Hepatic stellate cell (primary cell): ENCODE results near the gene YJEFN3.

ENCODE experiments used
- DNase-seq: peaks from one replicate; pipeline ENCODE4 v3.0.0; 2011; ENCODE audit warnings: low spot score

YJEFN3 gene

DNA sequence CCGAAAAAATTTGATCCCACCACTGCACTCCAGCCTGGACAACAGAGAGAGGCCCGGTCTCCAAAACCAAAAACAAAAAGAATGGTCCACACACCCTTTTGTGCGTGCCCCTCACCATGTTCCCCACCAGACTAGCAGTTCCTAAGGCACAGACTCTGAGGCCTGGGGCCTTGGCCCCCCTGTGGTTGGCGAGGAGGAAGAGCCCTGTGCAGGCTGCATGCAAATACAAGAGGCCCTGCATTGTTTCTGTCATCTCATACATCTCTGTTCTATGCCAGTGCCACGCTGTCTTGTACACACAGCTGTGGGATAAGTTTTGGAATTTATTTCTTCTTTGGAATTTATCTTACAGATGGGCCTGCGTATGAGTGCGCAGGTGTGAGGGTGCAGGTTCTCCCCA lies 4.7 kb upstream of the YJEFN3 start:
- DNase-seq, result no peak

DNA sequence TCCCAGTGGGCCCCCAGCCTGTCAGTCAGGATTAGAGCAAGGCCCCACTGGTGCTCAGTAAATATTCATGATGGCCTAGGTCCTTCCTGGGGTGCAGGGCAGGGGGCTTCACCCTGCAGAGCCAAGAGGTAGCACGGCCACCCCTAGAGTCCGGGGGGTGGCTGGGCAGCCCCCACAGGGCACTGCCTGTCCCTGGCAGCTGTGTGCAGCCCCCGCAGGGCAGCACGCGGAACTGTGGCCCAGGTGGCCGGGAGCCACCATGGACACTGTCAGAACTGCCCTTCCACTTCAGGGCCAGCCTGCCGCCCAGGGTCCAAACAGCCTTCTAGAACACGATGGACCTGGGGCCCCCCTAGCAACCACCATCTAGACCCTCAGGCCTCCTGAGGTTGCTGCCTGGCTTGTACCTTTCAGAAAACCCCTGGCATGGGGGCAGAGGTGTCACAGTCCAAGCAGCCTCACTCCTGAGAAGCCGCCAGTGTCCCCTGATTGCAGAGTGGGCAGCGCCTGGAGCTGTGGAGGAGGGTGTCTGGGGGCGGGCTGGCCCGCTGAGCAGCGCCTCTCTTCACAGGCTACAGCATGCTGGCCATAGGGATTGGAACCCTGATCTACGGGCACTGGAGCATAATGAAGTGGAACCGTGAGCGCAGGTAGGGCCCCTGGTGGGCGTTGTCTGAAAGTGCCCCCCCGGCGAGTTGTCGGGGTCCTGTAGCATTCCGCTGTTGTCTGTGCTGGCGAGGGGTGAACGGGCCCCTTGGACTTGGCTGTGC lies 2.9 kb upstream of the YJEFN3 start:
- DNase-seq, result no peak

- DNase-seq, result peak; percentile 37
Observed at GRCh38 chr19:19526581-19527370, 1.9 kb upstream of the YJEFN3 start.

- no peak for DNase-seq
Observed at GRCh38 chr19:19527371-19527656, 1.4 kb upstream of the YJEFN3 start.

GRCh38 chr19:19527674-19528625 lies 761 bp upstream of the YJEFN3 start:
- peak; percentile 35 for DNase-seq

DNA sequence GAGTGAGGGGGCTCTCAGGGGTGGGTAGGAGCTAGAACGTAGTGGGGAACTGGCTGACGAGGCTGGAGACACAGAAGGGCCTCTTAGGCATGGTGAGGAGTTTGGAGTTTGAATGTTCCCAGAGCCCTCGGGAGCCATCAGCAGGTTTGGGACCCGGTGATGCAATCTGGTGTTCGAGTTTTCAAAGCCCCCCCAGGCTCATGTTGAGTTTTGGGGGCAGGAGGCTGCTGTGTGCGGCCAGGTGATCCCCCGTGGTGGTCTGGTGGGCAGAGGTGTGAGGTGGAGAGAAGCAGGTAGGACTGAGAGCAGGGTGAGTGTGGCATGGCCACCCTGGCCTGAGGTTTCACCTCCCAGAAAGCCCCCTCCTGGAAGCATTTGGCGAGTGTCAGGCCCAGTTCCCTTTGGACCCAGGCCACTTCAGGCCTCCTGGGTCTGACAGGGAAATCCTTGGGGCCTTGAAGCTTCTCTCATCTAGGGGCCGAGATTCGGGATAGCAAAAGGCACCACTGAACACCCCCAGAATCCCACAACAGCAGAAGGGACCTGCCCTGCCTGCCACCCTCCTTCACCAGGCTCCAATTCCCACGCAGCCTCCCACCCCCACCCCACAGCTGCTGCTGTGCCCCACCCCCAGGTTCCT lies 1.2 kb downstream of the YJEFN3 start:
- DNase-seq, result peak; percentile 32

- peak; percentile 81 for DNase-seq
Observed at GRCh38 chr19:19530423-19530804, 1.7 kb downstream of the YJEFN3 start.

DNA sequence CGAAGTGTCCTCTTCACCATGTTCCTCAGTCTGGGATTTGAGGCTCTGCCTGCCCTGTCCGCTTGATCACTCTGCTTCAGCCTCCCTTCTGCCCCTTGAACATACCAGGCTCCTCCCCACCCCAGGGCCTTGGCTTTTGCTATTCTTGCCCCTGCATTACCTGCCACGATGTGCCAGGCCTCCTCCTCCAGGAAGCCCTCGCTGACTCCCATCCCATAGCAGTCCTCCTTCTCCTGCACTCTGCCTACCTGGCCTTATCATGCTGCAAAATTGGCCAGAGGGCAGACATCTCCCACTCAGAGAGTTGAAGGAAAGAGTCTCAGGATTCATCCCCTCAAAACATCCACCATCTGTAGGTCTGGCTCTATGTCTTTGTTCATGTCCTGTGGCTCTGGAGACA lies 2.2 kb downstream of the YJEFN3 start:
- peak; percentile 37 for DNase-seq

GRCh38 chr19:19531951-19532805 lies 3.5 kb downstream of the YJEFN3 start:
- peak; percentile 98 for DNase-seq

GRCh38 chr19:19532806-19533701 lies 4.3 kb downstream of the YJEFN3 start:
- no peak for DNase-seq

DNA sequence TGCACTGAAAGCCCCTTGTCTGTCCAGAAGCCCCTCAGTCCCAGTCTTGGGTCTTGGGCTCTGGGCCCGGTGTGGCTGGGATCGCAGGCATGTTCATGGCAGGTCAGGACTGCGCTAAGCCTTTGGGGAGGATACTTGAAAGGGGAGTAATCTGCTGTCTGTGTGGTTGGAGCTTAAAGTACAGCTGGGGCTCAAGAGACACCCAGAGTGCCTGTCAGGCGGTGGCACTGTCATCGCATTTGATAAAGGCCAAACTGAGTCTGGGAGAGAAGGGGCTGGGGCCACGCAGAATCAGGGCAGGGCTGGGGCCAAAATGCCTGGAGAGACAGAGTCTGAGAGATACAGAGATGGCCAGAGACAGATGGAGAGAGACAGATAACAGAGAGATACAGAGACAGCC lies 5.1 kb downstream of the YJEFN3 start:
- no peak for DNase-seq

DNA sequence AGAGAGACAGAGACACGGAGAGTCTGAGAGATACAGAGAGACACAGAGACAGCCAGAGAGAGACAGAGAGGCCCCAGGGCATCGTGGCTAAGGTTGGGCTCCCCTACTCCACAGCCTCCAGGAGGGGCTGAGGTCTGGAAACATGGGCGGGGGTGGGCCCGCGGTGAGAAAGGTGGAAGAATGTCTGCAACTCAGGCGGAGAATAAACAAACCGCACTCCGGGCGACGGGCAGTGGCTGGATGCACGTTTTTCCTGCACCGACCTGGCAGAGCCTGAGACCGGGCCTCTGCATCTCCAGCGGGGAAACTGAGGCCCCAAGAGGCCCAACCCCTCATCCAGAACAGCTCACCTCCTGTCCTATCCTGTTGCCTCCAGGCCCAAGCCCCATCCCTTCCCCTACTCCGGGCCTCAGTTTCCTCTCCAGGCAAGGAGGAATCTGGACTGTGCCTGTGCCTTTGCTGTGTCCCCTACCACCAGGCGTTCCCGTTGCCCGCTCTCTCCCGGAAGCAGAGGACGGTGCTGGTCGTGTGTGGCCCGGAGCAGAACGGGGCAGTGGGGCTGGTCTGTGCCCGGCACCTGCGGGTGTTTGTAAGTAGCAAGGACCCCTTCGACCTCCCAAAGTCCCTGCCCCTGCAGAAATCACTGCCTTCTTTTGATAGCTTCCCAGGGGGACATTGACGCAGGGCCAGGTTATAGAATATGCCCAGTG lies 6.0 kb downstream of the YJEFN3 start:
- no peak for DNase-seq

GRCh38 chr19:19535311-19536191 lies 6.8 kb downstream of the YJEFN3 start:
- no peak for DNase-seq

- DNase-seq, result no peak
Observed at GRCh38 chr19:19537075-19538048, 8.7 kb downstream of the YJEFN3 start.

DNA sequence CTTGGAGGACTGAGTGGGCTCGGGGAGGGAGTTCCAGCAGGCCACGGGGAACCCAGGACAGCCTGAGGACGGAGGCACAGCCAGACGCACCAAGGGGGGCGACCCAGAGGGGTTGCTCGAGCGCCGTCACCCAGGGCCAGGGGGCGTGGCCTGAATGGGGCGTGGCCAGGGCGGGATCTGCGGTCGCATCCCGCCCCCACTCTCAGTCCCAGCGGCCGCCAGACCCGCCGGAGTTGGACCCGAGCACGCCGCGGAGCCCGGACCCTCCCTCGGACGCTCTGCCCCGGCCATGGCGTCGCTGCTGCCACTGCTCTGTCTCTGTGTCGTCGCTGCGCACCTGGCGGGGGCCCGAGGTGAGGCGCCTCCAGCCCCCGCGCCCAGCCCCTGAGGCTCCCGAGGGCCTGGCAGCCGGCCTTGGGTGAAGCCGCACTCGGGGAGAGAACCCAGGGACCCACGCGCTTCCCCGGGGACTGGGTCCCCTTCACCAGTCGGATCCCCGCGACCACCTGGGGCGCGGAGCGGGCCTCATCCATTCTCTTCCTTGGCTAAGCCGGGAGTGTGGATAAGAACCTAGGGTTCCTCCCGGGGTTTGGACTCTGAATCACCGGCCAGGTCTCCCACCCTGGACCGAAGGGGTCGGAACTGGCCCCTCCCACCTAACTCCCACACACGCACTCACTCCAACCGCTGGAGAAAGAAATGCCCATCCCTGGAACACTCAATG lies 9.5 kb downstream of the YJEFN3 start, which contains the start of gene CILP2:
Gene CILP2 (plus strand): TSS at position 205 of the 724 bp plus-strand sequence. CDS start 85 bp downstream, at position 290.
- no peak for DNase-seq

- DNase-seq, result no peak
Observed at GRCh38 chr19:19538785-19539166, 10.1 kb downstream of the YJEFN3 start.
